ENCODE measurements around the gene CFAP299.

DNA sequence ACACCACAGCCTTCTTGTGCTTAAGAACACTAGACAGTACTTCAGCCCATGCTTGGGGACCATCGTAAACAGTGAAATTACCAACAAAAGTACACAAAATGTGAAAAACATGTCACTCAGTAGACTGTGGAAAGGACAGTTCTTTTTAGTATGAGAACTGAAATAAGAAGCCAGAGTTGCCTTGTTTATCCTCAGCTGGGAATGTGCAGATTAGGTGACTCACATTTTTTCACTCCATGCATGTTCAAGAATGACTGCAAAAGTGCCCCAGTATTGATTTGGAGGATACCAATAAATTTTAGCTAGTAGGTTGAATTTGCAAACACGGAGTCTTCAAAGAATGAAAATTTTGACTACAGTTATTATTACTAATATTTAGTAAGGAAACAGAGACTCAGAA, 671.9 kb downstream of the CFAP299 start:
- TF ChIP-seq, protein P1, sequence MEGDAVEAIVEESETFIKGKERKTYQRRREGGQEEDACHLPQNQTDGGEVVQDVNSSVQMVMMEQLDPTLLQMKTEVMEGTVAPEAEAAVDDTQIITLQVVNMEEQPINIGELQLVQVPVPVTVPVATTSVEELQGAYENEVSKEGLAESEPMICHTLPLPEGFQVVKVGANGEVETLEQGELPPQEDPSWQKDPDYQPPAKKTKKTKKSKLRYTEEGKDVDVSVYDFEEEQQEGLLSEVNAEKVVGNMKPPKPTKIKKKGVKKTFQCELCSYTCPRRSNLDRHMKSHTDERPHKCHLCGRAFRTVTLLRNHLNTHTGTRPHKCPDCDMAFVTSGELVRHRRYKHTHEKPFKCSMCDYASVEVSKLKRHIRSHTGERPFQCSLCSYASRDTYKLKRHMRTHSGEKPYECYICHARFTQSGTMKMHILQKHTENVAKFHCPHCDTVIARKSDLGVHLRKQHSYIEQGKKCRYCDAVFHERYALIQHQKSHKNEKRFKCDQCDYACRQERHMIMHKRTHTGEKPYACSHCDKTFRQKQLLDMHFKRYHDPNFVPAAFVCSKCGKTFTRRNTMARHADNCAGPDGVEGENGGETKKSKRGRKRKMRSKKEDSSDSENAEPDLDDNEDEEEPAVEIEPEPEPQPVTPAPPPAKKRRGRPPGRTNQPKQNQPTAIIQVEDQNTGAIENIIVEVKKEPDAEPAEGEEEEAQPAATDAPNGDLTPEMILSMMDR (IDR thresholded peaks at IDR 0.05 in 2 of 3, conservative IDR thresholded peaks at IDR 0.05 in 1 of 3; ENCODE audit: borderline replicate concordance in 1 of 3, insufficient read depth in 1 of 3, low read depth in 2 of 3, low read length in 2 of 3), result no peak
- TF ChIP-seq POLR2A (IDR thresholded peaks at IDR 0.05; ENCODE audit: borderline replicate concordance, extremely low read depth, insufficient read depth, insufficient read length) (no peak), EZH2 (IDR thresholded peaks at IDR 0.05) (no peak), JUND (IDR thresholded peaks at IDR 0.05) (no peak), POLR2AphosphoS5 (IDR thresholded peaks at IDR 0.05; ENCODE audit: low read depth, low read length) (no peak)
- TF ChIP-seq, protein P2, sequence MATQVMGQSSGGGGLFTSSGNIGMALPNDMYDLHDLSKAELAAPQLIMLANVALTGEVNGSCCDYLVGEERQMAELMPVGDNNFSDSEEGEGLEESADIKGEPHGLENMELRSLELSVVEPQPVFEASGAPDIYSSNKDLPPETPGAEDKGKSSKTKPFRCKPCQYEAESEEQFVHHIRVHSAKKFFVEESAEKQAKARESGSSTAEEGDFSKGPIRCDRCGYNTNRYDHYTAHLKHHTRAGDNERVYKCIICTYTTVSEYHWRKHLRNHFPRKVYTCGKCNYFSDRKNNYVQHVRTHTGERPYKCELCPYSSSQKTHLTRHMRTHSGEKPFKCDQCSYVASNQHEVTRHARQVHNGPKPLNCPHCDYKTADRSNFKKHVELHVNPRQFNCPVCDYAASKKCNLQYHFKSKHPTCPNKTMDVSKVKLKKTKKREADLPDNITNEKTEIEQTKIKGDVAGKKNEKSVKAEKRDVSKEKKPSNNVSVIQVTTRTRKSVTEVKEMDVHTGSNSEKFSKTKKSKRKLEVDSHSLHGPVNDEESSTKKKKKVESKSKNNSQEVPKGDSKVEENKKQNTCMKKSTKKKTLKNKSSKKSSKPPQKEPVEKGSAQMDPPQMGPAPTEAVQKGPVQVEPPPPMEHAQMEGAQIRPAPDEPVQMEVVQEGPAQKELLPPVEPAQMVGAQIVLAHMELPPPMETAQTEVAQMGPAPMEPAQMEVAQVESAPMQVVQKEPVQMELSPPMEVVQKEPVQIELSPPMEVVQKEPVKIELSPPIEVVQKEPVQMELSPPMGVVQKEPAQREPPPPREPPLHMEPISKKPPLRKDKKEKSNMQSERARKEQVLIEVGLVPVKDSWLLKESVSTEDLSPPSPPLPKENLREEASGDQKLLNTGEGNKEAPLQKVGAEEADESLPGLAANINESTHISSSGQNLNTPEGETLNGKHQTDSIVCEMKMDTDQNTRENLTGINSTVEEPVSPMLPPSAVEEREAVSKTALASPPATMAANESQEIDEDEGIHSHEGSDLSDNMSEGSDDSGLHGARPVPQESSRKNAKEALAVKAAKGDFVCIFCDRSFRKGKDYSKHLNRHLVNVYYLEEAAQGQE (IDR thresholded peaks at IDR 0.05; ENCODE audit: low read depth), result no peak
- TF ChIP-seq, protein P3, sequence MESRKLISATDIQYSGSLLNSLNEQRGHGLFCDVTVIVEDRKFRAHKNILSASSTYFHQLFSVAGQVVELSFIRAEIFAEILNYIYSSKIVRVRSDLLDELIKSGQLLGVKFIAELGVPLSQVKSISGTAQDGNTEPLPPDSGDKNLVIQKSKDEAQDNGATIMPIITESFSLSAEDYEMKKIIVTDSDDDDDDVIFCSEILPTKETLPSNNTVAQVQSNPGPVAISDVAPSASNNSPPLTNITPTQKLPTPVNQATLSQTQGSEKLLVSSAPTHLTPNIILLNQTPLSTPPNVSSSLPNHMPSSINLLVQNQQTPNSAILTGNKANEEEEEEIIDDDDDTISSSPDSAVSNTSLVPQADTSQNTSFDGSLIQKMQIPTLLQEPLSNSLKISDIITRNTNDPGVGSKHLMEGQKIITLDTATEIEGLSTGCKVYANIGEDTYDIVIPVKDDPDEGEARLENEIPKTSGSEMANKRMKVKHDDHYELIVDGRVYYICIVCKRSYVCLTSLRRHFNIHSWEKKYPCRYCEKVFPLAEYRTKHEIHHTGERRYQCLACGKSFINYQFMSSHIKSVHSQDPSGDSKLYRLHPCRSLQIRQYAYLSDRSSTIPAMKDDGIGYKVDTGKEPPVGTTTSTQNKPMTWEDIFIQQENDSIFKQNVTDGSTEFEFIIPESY (IDR thresholded peaks at IDR 0.05; ENCODE audit: extremely low read depth, insufficient replicate concordance, low read length), result no peak

Measured in HCT116 (cell line).